Activated CD8-positive, alpha-beta memory T cell treated with anti-CD3 and anti-CD28 coated beads for 48 hours (primary cell): ENCODE measurements around the gene PFKFB2.

ENCODE experiments used
- DNase-seq, 3 experiments: peaks; one replicate each; pipeline ENCODE4 v3.0.0-alpha.2; 2020; ENCODE audit warnings: low read depth in 2 of 3, low spot score in 2 of 3

The PFKFB2 gene

GRCh38 chr1:207052911-207053769, at the start of gene PFKFB2:
PFKFB2 (plus strand) TSS chr1:207053275; CDS start chr1:207054718, 1,443 bp downstream.
- DNase-seq, result peak; percentile 77 to 91 (median 83)

GRCh38 chr1:207004931-207005830, 47.9 kb upstream of the PFKFB2 start:
- DNase-seq, result no peak

DNA sequence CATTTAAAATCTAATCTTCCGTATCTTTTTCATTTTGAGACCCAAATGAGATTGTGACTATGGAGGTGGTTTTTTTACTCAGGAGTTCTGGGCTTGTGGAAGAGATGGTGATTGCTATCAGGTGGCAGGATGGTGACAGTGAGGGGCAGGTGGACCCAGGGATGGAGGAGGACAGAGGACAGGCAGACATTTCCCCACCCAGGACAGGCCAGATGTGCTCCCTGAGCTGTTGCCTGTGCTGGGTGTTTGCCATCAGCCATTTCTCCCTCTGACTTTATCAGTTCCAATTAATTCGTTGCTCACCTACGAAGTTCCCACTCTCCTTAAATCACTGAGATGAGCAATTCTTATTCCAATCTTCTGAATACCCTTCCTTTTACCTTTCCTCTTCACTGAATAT, 47.0 kb upstream of the PFKFB2 start:
- DNase-seq, result no peak

- DNase-seq, result no peak
Measured at GRCh38 chr1:207006914-207007313, 46.2 kb upstream of the PFKFB2 start.

- DNase-seq, result no peak
Measured at GRCh38 chr1:207007352-207008033, 45.6 kb upstream of the PFKFB2 start.

DNA sequence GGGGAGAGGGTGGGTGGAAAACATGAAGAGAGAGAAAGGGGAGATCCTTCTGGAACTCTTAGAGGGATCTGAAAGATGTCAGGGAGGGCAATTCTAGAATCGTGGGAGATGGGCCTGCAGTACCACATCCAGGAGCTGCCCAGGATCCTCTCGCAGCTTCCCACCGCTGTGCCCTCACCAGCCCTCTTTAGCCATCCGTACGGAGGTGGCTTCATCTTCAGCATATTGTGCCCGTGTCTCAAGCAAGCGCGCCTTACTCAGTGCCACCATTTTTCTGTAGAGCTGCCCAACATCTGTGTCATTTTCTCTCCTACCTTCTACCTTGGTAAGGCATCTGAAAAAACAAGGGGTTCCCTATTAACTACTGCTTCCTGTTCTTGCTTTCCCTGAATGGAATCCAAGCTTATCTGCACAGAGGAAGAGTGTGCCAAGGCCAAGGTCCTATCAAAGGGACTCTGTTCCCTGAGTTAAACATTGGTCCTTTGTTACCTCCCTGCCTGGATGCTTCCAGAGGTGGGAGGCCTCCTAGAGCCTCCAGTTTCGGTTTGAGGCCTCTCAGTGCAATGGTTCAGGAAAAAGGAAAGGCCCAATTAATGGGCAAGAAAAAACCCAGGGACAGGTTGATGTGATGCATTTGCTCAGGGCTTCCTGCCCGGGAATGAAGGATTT, 43.8 kb upstream of the PFKFB2 start:
- no peak for DNase-seq

- DNase-seq, result no peak
Measured at GRCh38 chr1:207009945-207010344, 43.1 kb upstream of the PFKFB2 start.

DNA sequence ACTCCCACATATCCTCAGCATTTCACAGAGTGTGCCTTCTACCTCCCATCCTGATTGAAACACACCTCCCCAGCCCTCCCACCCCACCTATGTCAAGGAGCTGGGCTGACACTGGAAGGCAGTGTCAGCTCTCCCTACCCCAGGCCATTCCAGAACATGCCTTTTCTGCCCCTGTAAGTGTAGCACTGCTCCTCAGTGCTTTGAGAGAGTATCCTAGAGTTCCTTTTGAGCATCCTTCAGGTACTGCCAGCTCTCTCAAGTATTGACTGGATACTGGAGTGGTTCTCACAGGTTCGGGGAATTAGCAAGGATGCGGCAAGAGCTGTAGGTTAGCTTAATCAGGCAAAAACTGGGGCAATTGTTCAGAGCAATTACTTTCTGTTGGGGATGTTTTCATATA, 42.3 kb upstream of the PFKFB2 start:
- no peak for DNase-seq

GRCh38 chr1:207013321-207014085, 39.6 kb upstream of the PFKFB2 start:
- no peak for DNase-seq

DNA sequence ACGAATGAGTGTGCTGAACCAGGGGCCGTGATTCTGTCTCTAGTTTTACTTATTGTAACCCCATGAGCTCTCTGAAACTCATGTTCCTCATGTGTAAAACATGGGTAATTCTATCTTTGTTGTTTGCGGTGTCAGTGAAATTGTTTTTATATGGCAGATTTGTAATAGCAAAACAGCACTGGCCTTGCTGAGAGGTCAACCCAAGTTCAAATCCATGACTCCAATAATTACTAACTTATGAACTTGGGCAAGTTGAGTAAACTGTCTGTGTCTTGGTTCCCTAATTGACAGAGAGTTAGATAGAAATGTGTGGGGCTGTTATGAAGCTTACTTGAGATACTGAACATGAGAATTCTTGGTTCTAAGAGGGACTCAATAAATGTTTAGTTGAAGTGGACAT, 38.3 kb upstream of the PFKFB2 start:
- DNase-seq, result no peak

DNA sequence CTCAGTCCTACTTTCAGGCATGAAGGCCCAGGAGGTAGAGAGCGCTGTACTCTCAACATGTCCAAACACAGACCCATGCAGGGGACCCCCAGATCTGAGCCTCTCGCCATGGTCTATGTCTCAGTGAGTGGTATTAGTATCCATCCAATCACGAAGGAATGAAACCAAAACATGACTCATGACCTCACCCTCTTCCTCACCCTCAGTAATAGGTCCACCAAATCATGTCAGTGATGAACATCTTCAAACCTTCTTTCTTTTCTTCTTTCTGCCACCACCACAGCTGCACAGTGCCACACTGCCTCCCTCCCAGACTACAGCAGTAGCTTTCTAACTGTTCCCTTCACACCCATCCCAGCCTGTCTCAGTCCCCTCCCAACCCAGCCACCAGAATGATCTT, 37.3 kb upstream of the PFKFB2 start:
- no peak for DNase-seq

- no peak for DNase-seq
Measured at GRCh38 chr1:207017615-207018559, 35.2 kb upstream of the PFKFB2 start.

DNA sequence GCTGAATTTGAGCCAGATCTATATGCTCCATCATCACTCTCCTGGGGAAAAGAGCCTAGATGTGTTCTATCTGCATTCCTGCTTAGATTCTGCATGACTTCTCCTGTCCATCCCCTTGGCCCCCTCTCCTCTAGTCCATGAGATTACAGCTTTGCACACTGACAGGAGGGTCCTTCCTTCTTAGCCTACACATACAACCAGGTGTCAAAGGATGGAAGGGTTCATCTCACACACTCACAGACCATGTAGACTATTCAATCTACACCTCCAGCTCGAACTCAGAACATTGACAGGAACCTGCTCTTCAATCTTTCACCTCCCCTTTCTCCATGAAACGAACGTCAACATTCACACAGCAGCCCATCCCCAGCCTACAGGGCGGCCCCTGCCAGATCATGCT, 34.4 kb upstream of the PFKFB2 start:
- DNase-seq, result no peak

- DNase-seq, result no peak
Measured at GRCh38 chr1:207019161-207019560, 33.9 kb upstream of the PFKFB2 start.

- no peak for DNase-seq
Measured at GRCh38 chr1:207019661-207020060, 33.4 kb upstream of the PFKFB2 start.

- no peak for DNase-seq
Measured at GRCh38 chr1:207020065-207020708, 32.9 kb upstream of the PFKFB2 start.

- DNase-seq, result no peak
Measured at GRCh38 chr1:207020709-207021107, 32.4 kb upstream of the PFKFB2 start.

DNA sequence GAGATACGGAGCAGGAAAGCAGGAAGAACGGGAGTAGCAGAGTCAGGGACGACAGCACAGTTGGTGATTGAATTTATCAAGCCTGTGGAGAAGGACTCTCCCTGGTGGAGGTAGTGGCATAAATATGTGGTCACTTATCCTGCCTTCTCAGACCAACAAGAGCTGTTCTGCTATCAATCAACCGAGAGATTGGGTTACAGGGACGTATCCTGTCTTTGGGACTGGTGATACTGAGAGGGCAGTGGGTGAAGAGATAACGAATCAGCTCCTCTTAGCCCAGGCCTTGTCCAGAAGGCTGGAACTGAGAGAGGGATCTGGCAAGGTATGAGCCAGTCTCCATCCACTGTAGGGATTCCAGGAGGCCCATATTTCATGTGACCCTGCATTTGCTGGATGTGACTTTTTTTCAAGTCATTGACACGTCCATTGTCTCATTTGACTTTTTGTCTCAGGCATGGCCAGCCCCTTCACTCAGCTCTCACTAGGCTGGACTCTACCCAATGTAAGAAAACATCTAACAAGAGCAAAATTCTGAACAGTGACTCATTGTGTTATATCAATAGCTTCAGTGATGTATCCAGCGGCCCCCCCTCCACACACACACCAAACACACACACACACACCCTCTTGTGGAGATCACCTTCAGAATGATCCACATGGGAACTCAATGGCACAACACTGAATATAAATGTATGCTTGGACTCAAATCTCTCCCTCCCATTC, 31.8 kb upstream of the PFKFB2 start:
- no peak for DNase-seq
